ENCODE measurements around the gene MRPL58.

- TF ChIP-seq CTCF (IDR thresholded peaks at IDR 0.05; ENCODE audit: poor library complexity) (no peak), EZH2 (IDR thresholded peaks at IDR 0.05; ENCODE audit: borderline replicate concordance) (no peak)
Observed at GRCh38 chr17:75049057-75049456, 36.6 kb downstream of the MRPL58 start.
